WTC11 (cell line): ENCODE data around the gene FNBP1L. TPM values are rescaled to one million over a fixed set of nuclear protein-coding genes. Genes with fewer than 3 reads are reported as not detected.

Source experiments
- ATAC-seq: fragments of 200-7000 bp; cut with Tn5 transposase; 2 replicates; pipeline ENCODE4 v1.10.0; 2021; ENCODE audit warnings: mild to moderate bottlenecking, moderate library complexity
- CTCF ChIA-PET: fragments of 300-600 bp; sonication (Branson Sonifier 250); formaldehyde crosslinking; loops from one replicate; lab custom pipeline; 2021; ENCODE audit warnings: antibody characterized with exemption; lab: Charles Lee
- POLR2A ChIA-PET: fragments of 350-600 bp; sonication (Branson Sonifier 250); formaldehyde crosslinking; loops from one replicate; lab custom pipeline; 2021; ENCODE audit warnings: antibody characterized with exemption; lab: Charles Lee
- DNase-seq: peaks from one replicate; pipeline ENCODE4 v3.0.0; 2021; ENCODE audit warnings: low spot score
- H3K27ac Mint-ChIP-seq: 2 replicates; pipeline ENCODE4 v1.8.0; 2021; ENCODE audit warnings: mixed read lengths
- H3K27me3 Mint-ChIP-seq: 2 replicates; pipeline ENCODE4 v1.8.0; 2021; ENCODE audit warnings: low read depth, mild to moderate bottlenecking, moderate library complexity, mixed read lengths
- H3K36me3 Mint-ChIP-seq: 2 replicates; pipeline ENCODE4 v1.8.0; 2021; ENCODE audit warnings: mixed read lengths
- H3K4me1 Mint-ChIP-seq: 2 replicates; pipeline ENCODE4 v1.8.0; 2022; ENCODE audit warnings: mixed read lengths
- H3K4me3 Mint-ChIP-seq: 2 replicates; pipeline ENCODE4 v1.8.0; 2021; ENCODE audit warnings: mild to moderate bottlenecking, moderate library complexity, mixed read lengths
- H3K9me3 Mint-ChIP-seq: 2 replicates; pipeline ENCODE4 v1.8.0; 2021; ENCODE audit warnings: mixed read lengths
- ARID4B ChIP-seq: sonication (generic); formaldehyde crosslinking; IDR thresholded peaks from 2 replicates; pipeline ENCODE4 v1.8.0; 2023; ENCODE audit warnings: missing genetic modification reagents, mild to moderate bottlenecking, borderline replicate concordance
- ATF1 ChIP-seq: sonication (generic); formaldehyde crosslinking; IDR thresholded peaks from 2 replicates; pipeline ENCODE4 v1.8.1; 2023; ENCODE audit warnings: mild to moderate bottlenecking, moderate library complexity, missing genetic modification reagents
- CBFB ChIP-seq: sonication (generic); formaldehyde crosslinking; IDR thresholded peaks from 2 replicates; pipeline ENCODE4 v1.8.1; 2022; ENCODE audit warnings: mild to moderate bottlenecking, low read depth, missing genetic modification reagents
- CDX4 ChIP-seq: fragments of 250-450 bp; sonication (Bioruptor Pico); IDR thresholded peaks from 2 replicates; pipeline ENCODE4 v1.9.0; 2021; ENCODE audit warnings: moderate library complexity, mild to moderate bottlenecking, inconsistent platforms, borderline replicate concordance
- E2F5 ChIP-seq: sonication (generic); formaldehyde crosslinking; IDR thresholded peaks from 2 replicates; pipeline ENCODE4 v1.8.1; 2022; ENCODE audit warnings: mild to moderate bottlenecking, moderate library complexity, missing genetic modification reagents
- HMGA2 ChIP-seq: fragments of 250-450 bp; sonication (Bioruptor Pico); IDR thresholded peaks from 2 replicates; pipeline ENCODE4 v1.4.0; 2021; ENCODE audit warnings: mild to moderate bottlenecking, moderate library complexity
- KAT7 ChIP-seq: sonication (generic); formaldehyde crosslinking; IDR thresholded peaks from 2 replicates; pipeline ENCODE4 v1.8.1; 2023; ENCODE audit warnings: missing genetic modification reagents, mild to moderate bottlenecking, borderline replicate concordance
- MXD4 ChIP-seq: fragments of 250-450 bp; sonication (Bioruptor Pico); IDR thresholded peaks from 2 replicates; pipeline ENCODE4 v1.8.0; 2021; ENCODE audit warnings: mild to moderate bottlenecking, moderate library complexity, borderline replicate concordance
- NR1H2 ChIP-seq: sonication (generic); formaldehyde crosslinking; IDR thresholded peaks from 2 replicates; pipeline ENCODE4 v1.9.0; 2021; ENCODE audit warnings: mild to moderate bottlenecking, moderate library complexity, missing genetic modification reagents
- OVOL2 ChIP-seq: fragments of 250-450 bp; sonication (Bioruptor Pico); IDR thresholded peaks from 2 replicates; pipeline ENCODE4 v1.9.0; 2021; ENCODE audit warnings: mild to moderate bottlenecking, borderline replicate concordance
- RORB ChIP-seq: fragments of 250-450 bp; sonication (Bioruptor Pico); IDR thresholded peaks from 2 replicates; pipeline ENCODE4 v1.9.0; 2021; ENCODE audit warnings: mild to moderate bottlenecking
- SP1 ChIP-seq: sonication (generic); formaldehyde crosslinking; conservative IDR thresholded peaks from 2 replicates; pipeline ENCODE4 v1.8.1; 2022; ENCODE audit warnings: missing genetic modification reagents
- STAT6 ChIP-seq: sonication (generic); formaldehyde crosslinking; conservative IDR thresholded peaks from 2 replicates; pipeline ENCODE4 v1.8.1; 2023; ENCODE audit warnings: mild to moderate bottlenecking, low read depth, missing genetic modification reagents, moderate library complexity
- TEAD1 ChIP-seq: sonication (generic); formaldehyde crosslinking; IDR thresholded peaks from 2 replicates; pipeline ENCODE4 v1.8.0; 2022; ENCODE audit warnings: mild to moderate bottlenecking, missing genetic modification reagents
- total RNA-seq: library from RNA; stranded (reverse); gene quantifications from 3 replicates; pipeline ENCODE4 v1.2.3, GENCODE V29; 2021

Gene FNBP1L
- total RNA-seq, 1 experiment from 2014 or later: 79.1 TPM

GRCh38 chr1:93447481-93448291, at the start of gene FNBP1L (continued):
- peak; percentile 83; the same call in 1 of the 2 replicates for TF ChIP-seq ARID4B (CRISPR knock-in tag)
- TF ChIP-seq HMGA2 (CRISPR knock-in tag): no peak
- no peak for TF ChIP-seq ATF1
- no peak for TF ChIP-seq STAT6 (CRISPR knock-in tag)
- TF ChIP-seq, all 79 proteins: peak for 17

GRCh38 chr1:93399781-93400180, 48.1 kb upstream of the FNBP1L start:
- TF ChIP-seq SP1 (CRISPR knock-in tag) (no peak), NR1H2 (CRISPR knock-in tag) (no peak), TEAD1 (CRISPR knock-in tag) (no peak), RORB (CRISPR knock-in tag) (no peak), E2F5 (CRISPR knock-in tag) (no peak), CBFB (CRISPR knock-in tag) (no peak), CDX4 (no peak), KAT7 (CRISPR knock-in tag) (no peak), OVOL2 (no peak)
- no peaks in the 10 kb centered on the region; the same call in 1 of the 2 replicates for H3K27me3 Mint-ChIP-seq
- no peak overlapping the region for H3K27ac Mint-ChIP-seq
- no peak; the same call in 1 of the 2 replicates for ATAC-seq
- H3K9me3 Mint-ChIP-seq: peaks cover 34% of the 10 kb centered on the region
- POLR2A ChIA-PET: no interaction called here
- CTCF ChIA-PET: no interaction called here
- no peak for DNase-seq
- H3K4me1 Mint-ChIP-seq: peaks cover 8% of the 10 kb centered on the region
- no peak overlapping the region for H3K4me3 Mint-ChIP-seq
- H3K36me3 Mint-ChIP-seq: peaks cover 5% of the 10 kb centered on the region; the same call in 1 of the 2 replicates

GRCh38 chr1:93408203-93408602, 39.7 kb upstream of the FNBP1L start:
- POLR2A ChIA-PET: no interaction called here
- CTCF ChIA-PET: no interaction called here
- no peak for ATAC-seq
- Mint-ChIP-seq H3K27me3 (peaks cover 24% of the 10 kb centered on the region), H3K36me3 (peaks cover 38% of the 10 kb centered on the region), H3K4me1 (peaks cover 27% of the 10 kb centered on the region), H3K9me3 (peaks cover 62% of the 10 kb centered on the region), H3K27ac (no peak overlapping the region), H3K4me3 (no peak overlapping the region)
- no peak for TF ChIP-seq ATF1
- no peak for TF ChIP-seq MXD4 (CRISPR knock-in tag)
- no peak for DNase-seq
